Peyer's patch (tissue), 4 donors: ENCODE measurements around the gene IGFBPL1.

Source experiments
- POLR2A ChIP-seq, 2 donors: fragments of 450-650 bp; IDR thresholded peaks; one replicate each; pipeline ENCODE4 v1.5.1; 2017; ENCODE audit warnings: antibody characterized with exemption in 2 of 2, mild to moderate bottlenecking in 2 of 2, moderate library complexity in 2 of 2
- TF ChIP-seq, protein P1 (sequence below), 6 experiments: fragments of 450-650 bp in 4 of 6; fragments of 200-600 bp in 2 of 6; sonication (generic) in 1 of 6; IDR thresholded peaks; one replicate each; pipeline ENCODE4 v1.5.1; 2017 to 2019; ENCODE audit warnings: antibody characterized with exemption in 6 of 6, mild to moderate bottlenecking in 3 of 6, moderate library complexity in 1 of 6

DNA sequence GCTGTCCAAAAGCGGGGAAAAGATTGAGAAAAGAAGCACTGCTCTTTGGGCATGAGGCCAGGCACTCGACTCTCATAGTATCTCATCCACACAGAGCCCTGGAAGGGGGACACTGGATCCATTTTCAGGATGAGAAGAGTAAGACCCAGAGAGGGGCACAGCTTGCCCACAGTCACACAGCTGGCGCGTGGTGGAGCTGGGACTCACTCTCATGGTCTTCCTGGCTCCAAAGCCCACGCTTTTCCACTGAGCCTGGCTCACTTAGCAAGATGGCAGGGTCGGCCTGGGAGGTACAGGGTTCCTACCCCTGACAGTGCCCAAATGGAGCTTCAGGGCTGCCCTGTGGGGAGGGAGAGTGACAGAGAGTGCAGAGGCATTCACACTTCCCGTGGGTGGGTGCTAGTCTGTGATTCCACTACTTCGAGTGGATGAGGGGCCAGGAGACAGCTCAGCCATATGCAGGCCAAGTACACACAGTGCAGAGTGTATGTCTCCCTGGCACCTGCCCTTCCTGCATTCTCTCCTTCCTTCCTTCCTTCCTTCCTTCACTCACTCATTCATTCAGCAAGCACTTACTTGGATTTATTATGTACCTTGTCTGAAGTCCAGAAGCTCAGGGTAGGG, 18.3 kb upstream of the IGFBPL1 start:
- TF ChIP-seq, protein P1, sequence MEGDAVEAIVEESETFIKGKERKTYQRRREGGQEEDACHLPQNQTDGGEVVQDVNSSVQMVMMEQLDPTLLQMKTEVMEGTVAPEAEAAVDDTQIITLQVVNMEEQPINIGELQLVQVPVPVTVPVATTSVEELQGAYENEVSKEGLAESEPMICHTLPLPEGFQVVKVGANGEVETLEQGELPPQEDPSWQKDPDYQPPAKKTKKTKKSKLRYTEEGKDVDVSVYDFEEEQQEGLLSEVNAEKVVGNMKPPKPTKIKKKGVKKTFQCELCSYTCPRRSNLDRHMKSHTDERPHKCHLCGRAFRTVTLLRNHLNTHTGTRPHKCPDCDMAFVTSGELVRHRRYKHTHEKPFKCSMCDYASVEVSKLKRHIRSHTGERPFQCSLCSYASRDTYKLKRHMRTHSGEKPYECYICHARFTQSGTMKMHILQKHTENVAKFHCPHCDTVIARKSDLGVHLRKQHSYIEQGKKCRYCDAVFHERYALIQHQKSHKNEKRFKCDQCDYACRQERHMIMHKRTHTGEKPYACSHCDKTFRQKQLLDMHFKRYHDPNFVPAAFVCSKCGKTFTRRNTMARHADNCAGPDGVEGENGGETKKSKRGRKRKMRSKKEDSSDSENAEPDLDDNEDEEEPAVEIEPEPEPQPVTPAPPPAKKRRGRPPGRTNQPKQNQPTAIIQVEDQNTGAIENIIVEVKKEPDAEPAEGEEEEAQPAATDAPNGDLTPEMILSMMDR (IDR thresholded peaks at IDR 0.05) = no peak
- no peak for TF ChIP-seq POLR2A (IDR thresholded peaks at IDR 0.05)
